NCI-H1436 (cell line): Measurements from ENCODE around the gene PSEN1.
A peak's percentile ranks its signal among the peaks of the same experiment; 100 is the strongest.
"Not testable (repeated sequence)": the region's sequence is repeated elsewhere in the genome, so short reads cannot be mapped to it uniquely, and the experiment has no call there.

ENCODE experiments used
- DNase-seq: peaks from one replicate; lab custom pipeline; 2025; lab: John Stamatoyannopoulos, UW

PSEN1 gene

DNA sequence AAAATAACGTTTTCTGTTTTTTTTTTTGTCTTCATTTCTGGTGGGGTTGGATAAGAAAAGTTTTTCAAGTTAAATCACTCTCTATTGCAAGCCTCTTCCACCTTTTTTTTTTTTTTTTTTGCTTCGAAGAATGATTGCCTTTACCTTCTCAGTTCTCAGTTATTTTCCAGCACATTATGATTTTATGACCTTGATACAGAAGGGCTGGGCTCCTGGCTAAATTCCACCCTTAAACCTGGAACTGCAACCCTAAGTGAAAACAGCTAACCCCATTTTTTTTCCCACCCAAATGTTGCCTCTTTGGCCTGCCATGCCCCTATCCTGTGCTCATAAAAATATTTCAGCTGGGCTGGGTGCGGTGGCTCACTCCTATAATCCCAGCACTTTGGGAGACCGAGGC, 31.4 kb downstream of the PSEN1 start:
- DNase-seq: no peak

DNA sequence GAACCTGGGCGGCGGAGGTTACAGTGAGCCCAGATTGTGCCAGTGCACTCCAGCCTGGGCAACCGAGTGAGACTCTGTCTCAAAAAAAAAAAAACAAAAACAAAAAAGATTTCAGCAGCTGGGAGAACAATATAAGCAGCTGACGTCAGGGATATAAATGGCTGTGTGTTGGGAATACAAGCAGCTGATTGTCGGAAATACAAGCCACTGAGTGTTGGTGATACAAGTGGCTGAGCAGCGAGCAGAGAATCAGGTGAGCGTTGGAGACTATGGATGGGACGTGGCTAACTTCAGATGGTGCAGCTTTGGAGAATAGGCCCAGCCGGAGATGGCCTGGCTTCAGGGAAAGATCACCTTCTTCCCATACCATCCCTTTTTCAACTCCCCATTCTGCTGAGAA, 32.0 kb downstream of the PSEN1 start:
- no peak for DNase-seq

DNA sequence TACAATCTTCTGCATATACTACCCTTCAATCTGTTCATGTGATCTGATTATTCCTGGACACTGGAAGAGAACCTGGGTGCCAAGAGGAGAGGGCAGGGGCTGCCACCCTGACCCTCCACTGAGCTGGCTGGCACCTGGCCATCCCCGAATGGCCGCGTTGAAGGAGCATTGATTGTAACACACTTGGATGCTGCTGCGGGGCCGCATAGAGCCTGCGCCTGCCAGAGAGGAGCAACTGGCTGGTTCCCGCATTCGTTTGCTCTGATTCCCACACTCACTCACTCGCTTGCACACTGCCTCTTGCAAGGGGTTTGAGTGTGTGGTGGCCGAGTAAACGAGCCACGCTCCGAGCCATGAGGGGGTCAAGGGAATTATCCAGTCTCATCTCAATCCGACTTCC, 32.4 kb downstream of the PSEN1 start:
- no peak for DNase-seq

DNA sequence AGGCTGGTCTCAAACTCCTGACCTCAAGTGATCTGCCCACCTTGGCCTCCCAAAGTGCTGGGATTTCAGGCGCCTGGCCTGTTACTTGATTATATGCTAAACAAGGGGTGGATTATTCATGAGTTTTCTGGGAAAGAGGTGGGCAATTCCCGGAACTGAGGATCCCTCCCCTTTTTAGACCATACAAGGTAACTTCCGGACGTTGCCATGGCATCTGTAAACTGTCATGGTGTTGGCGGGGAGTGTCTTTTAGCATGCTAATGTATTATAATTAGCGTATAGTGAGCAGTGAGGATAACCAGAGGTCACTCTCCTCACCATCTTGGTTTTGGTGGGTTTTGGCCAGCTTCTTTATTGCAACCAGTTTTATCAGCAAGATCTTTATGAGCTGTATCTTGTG, 33.5 kb downstream of the PSEN1 start:
- not testable (repeated sequence) for DNase-seq

DNA sequence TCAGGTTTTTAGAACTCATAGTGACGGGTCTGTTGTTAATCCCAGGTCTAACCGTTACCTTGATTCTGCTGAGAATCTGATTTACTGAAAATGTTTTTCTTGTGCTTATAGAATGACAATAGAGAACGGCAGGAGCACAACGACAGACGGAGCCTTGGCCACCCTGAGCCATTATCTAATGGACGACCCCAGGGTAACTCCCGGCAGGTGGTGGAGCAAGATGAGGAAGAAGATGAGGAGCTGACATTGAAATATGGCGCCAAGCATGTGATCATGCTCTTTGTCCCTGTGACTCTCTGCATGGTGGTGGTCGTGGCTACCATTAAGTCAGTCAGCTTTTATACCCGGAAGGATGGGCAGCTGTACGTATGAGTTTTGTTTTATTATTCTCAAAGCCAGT, 34.4 kb downstream of the PSEN1 start:
- DNase-seq: no peak

DNA sequence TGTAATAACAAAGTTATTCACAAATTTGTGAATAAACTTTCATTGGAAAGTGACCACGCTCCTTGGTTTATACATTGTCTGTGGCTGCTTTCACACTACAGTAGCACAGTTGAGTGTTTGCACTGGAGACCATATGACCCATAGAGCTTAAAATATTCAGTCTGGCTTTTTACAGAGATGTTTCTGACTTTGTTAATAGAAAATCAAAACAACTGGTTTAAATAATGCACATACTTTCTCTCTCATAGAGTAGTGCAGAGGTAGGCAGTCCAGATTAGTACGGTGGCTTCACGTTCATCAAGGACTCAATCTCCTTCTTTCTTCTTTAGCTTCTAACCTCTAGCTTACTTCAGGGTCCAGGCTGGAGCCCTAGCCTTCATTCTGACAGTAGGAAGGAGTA, 36.2 kb downstream of the PSEN1 start:
- no peak for DNase-seq

DNA sequence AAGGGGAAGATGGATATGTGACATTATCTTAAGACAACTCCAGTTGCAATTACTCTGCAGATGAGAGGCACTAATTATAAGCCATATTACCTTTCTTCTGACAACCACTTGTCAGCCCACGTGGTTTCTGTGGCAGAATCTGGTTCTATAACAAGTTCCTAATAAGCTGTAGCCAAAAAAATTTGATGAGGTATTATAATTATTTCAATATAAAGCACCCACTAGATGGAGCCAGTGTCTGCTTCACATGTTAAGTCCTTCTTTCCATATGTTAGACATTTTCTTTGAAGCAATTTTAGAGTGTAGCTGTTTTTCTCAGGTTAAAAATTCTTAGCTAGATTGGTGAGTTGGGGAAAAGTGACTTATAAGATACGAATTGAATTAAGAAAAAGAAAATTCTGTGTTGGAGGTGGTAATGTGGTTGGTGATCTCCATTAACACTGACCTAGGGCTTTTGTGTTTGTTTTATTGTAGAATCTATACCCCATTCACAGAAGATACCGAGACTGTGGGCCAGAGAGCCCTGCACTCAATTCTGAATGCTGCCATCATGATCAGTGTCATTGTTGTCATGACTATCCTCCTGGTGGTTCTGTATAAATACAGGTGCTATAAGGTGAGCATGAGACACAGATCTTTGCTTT, 36.9 kb downstream of the PSEN1 start:
- DNase-seq: peak; percentile 20

DNA sequence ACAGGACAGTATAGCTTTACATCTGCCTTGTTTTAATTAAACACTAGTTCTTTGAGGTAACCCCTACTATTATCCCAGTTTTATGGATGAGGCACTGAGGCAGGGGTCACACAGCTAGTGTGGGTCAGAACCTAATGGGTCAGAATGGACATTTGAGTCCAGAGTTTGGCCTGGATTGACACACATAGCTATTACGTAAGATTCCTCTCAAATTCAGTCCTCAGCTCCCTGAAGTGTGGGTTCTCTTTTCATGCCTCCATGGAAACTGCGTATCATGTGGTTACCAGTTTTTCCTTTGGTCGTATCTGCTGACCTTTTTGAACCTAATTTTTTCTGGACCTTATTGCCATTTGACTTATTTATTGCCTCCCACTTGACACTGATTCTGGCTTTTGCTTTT, 40.4 kb downstream of the PSEN1 start:
- no peak for DNase-seq

DNA sequence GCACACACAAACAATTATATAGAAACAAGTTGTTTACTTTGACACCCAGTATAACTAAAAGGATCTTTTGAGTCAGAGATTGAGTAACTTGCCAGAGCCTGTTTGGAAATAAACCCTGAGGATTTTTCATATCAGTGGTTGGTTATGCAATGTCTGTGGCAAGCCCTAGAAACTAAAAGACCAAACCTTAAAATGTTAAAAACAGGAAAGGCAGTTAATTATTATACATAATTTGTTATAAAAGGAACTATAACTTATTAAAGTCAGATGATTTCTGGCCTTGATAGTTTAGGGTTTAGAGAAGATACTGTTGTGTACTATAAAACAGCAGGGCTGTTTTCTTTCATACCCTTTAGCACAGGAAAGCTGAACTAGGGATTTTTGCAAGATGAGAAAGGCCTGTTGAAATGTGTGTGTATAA, 44.1 kb downstream of the PSEN1 start:
- DNase-seq: no peak

DNA sequence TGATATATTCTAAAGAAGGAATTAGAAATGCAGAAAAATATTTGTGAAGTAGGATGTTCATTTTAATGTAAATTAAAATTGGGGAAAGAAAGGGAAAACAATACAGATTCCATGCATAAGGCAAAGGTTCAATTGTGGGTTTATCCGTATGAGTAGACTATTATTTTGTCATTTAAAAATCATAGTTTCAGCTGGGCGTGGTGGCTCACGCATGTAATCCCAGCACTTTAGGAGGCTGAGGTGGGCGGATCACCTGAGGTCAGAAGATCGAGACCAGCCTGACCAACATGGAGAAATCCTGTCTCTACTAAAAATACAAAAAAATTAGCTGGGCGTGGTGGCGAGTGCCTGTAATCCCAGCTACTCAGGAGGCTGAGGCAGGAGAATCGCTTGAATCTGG, 44.7 kb downstream of the PSEN1 start:
- DNase-seq: not testable (repeated sequence)

DNA sequence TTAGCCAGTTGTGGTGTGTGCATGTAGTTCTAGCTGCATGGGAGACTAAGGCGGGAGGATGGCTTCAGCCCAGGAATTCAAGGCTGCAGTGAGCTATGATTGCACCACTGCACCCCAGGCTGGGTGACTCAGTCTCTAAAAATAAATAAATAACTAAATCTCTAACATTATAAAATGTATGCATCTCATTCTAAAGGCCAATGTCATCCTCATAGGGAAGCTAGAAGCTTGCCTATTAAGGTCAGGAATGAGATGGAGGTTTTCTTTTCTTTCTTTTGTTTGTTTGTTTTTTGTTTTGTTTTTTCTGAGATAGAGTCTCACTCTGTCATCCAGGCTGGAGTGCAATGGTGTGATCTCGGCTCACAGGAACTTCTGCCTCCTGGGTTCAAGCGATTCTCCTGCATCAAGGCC, 52.2 kb downstream of the PSEN1 start:
- no peak for DNase-seq

DNA sequence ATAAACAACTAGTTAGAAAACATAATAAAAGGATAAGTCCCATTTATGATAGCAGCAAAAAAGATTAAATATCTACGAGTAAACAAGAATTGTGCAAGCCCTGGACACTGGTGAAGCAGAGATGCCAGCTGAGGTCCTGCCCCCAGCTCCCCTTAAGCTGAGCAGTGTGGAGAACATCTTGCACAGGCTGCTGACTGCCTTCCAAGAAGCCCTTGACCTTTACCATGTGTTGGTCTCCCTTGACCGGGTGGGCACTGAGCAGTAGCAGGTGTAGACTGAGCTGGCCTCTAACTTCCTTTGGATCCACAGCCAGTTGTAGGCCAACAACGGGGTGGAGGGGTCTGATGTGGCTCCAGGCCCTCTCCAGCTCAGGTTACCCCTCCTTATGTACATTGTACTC, 53.3 kb downstream of the PSEN1 start:
- no peak for DNase-seq

DNA sequence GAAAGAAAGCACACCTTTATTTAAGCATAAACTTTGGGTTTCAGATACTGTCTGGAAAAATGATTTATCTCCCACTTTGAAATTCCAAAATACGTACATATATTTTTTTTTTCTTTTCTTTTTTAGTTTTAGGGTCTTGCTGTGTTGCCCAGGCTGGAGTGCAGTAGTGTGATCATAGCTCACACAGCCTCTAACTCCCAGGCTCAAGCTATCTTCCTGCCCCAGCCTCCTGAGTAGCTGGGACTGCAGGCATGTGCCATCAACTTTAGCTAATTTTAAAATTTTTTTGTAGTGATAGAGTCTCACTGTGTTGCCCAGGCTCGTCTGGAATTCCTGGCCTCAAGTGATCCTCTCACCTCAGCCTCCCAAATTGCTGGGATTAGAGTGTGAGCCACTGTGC, 55.1 kb downstream of the PSEN1 start:
- no peak for DNase-seq

DNA sequence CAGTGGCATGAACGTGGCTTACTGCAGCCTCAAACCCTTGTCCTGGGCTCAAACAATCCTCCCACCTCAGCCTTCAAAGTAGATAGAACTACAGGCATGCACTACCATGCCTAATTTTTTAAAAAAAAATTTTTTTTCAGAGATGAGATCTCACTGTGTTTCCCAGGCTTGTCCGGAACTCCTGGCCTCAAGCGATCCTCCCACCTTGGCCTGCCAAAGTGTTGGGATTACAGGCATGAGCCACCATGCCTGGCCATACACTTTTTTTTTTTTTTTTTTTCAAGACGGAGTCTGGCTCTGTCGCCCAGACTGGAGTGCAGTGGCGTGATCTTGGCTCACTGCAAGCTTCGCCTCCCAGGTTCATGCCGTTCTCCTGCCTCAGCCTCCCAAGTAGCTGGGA, 58.0 kb downstream of the PSEN1 start:
- not testable (repeated sequence) for DNase-seq

DNA sequence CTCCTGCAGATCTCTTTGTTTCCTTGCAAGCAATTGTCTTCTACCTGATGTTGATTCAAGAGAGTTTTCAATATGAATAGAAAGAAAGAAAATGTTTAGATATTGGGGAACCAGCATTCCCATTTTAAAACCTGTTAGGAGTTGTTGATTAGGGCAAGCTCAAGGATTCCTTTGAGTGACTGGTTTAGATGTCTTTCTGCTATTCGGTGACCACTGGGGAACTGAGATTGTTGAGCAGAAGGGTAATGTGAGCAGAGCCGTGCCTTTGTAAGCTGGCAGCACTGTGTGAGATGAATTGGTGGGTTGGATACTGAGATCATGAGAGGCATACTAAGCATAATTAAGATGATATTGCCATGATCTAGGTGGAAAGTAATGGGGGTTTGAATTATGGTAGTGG, 61.9 kb downstream of the PSEN1 start:
- DNase-seq: no peak

DNA sequence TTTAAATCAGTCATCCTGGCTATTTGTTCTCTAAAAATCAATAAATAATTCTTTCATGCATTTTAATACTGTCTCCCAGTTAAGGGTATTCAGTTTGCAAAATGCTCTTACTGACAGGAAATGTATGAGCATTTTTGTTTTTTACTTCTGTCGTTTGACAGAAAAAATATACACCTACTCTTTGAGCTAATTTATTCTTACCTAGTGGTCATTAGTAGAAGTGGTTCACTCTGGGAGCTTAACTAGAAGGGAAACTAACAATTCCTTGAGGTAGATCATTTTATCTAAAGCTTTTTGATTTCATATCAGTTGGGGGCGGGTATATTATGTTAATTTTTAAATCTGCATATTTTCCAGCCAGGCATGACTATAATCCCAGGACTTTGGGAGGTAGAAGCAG, 67.2 kb downstream of the PSEN1 start:
- DNase-seq: no peak

DNA sequence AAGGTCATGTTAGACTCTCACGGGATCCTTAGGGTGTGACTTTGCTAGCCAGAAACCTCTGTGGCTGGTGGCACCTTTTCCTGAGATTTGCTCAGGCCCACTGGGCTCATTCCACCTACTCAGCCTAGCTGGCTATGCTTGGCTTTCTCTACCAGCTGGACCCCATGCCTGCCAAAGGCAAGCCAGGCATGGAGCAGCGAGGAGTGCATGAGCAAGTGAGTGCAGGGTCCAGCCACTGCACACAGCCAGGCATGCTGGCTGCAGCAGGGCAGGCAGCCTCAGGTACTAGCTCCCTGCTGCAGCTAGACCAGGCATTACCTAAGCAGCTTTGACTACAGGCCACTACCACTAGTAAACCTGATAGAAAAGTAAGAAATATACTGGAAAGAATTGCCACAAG, 71.3 kb downstream of the PSEN1 start:
- no peak for DNase-seq

DNA sequence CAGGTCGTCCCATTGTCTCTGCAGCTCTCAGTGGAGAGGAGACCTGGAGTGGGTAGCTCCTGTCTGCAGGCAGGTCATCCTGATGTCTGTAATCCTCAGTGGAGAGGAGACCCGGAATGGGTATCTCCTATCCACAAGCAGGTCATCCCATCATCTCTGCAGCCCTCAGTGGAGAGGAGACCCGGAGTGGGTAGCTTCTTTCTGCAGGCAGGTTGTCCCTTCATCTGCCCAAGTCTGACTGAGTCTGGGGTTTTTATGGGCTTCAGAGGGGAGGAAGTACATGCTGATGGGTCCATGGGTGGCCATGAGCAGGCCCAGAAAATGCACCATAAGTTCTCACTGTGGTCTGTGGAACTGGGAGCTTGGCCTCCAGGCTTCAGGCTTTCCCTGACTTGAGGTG, 72.1 kb downstream of the PSEN1 start:
- DNase-seq: no peak

DNA sequence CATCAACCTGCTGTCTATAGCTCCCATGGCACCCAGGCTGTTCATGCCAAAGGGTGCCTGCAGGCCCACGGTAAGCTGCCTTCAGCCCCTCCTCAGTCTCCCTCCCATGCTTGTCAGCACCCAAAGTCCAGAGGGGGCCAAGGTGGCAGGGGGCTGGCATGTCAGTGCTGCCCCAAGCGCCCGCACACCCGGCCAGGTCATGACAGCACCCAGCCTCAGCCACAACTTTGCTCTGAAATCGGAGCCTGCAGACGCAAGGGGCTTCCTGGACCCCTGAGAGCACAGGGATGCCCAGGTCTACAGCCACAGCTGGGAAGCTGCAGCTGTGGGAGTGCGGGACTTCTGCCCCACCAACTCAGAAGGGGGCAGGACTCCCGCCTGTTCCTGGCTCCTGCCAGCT, 72.5 kb downstream of the PSEN1 start:
- DNase-seq: no peak

DNA sequence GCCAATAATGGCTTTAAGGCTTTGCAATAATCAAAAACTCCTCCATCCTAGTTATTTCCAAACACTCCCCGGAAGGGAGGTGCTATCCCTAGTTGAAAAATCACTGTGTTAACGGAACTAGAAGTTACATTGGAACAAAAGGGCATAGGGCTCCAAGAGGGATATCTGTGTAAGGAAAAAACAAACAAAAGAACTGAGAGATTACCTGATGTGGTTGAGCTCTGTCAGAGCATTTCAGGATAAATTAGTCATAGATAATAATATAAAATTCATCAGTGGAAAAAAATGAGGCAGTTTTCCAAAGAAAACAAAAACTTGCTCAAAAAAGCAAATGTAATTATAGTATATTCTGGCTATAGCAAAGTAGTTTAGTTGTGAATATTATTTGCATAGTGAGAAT, 73.6 kb downstream of the PSEN1 start:
- DNase-seq: no peak

DNA sequence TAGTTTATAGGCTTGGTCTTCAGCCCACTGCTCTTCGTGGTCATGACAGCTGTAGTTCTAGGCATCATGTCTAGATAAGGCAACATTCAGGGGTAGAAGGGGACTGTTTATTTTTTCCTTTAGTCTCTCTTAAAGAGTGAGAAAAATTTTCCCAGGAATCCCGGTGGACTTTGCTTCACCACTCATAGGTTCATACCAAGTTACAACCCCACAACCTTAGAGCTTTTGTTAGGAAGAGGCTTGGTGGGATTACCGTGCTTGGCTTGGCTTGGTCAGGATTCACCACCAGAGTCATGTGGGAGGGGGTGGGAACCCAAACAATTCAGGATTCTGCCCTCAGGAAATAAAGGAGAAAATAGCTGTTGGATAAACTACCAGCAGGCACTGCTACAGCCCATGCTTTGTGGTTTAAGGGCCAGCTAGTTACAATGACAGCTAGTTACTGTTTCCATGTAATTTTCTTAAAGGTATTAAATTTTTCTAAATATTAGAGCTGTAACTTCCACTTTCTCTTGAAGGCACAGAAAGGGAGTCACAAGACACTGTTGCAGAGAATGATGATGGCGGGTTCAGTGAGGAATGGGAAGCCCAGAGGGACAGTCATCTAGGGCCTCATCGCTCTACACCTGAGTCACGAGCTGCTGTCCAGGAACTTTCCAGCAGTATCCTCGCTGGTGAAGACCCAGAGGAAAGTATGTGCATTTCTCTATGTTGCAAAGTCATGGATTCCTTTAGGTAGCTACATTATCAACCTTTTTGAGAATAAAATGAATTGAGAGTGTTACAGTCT, 75.1 kb downstream of the PSEN1 start:
- DNase-seq: no peak

DNA sequence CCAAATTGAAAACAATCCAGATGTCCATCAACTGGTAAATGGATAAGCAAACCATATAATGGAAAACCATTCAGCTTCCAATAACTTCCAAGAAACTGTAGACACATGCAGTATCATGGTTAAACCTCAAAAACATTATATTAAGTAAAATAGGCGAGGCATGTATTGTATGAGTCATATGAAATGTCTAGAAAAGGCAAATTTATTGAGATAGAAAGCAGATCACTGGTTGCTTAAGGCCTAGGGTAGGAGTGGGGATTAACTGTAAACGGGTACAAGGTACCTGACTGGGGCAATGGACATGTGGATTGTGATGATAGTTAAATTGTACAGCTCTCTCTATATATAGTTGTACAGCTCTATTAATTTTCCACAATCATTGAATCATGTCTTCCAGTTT, 79.7 kb downstream of the PSEN1 start:
- DNase-seq: no peak

DNA sequence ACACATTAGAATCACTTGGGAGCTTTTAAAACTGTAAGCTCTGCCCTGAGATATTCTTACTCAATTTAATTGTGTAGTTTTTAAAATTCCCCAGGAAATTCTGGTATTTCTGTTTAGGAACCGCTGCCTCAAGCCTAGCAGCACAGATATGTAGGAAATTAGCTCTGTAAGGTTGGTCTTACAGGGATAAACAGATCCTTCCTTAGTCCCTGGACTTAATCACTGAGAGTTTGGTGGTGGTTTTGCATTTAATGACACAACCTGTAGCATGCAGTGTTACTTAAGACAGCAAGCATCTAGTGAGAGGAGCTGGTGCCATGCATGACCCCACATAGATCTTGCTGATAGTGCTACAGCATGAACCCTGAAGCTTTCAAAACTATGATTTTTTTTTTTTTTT, 81.1 kb downstream of the PSEN1 start:
- DNase-seq: no peak

DNA sequence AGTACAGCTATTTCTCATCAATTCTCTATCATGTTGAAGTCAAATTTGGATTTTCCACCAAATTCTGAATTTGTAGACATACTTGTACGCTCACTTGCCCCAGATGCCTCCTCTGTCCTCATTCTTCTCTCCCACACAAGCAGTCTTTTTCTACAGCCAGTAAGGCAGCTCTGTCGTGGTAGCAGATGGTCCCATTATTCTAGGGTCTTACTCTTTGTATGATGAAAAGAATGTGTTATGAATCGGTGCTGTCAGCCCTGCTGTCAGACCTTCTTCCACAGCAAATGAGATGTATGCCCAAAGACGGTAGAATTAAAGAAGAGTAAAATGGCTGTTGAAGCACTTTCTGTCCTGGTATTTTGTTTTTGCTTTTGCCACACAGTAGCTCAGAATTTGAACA, 83.8 kb downstream of the PSEN1 start:
- DNase-seq: no peak
